Stimulated activated CD4-positive, alpha-beta T cell treated with anti-CD3 and anti-CD28 coated beads, TNF-alpha, amount 100 ng/mL, for 24 hours (primary cell): Measurements from ENCODE around the gene SMYD5.
A peak's percentile ranks its signal among the peaks of the same experiment; 100 is the strongest.

ENCODE experiments used
- DNase-seq, 3 experiments: peaks; one replicate each; pipeline ENCODE4 v3.0.0-alpha.2; 2020; ENCODE audit warnings: low read depth in 3 of 3

The SMYD5 gene

GRCh38 chr2:73205611-73206010 is 8.4 kb upstream of the SMYD5 start:
- no peak for DNase-seq

DNA sequence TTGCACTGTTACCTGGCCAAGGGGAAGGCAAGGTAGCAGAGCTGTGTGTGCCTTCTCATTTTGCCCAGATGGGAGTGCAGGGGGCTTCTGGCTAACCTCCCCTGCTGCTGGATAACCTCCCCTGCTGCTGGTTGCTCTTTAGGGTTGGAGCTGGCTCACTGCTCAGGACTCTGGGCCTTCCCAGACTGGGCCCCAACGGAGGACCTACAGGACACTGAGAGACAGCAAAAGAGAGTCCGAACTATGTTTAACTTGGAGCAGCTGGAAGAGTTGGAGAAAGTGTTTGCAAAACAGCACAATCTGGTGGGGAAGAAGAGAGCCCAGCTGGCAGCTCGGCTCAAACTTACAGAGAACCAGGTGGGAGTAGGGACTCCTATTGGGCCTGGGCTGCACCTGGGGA is 5.8 kb upstream of the SMYD5 start:
- DNase-seq, result no peak

DNA sequence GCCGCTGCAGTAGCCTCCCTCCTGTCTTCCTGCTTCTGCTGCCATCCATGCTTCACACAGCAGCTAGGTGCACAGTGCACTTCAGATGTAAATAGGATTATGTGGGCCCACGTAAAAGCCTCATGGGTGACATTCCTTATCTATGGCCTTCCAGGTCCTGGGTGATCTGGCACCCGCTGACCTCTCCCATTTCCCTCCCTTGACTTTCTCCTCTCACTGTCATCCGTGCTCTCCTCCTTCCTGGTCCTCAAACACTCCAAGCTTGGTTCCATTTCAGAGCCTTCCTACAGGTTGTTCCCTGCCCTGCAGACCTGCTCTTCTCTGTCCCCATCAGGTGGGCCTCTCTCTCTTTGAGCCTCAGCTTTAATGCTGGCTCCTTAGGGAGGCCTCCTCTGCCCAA is 4.0 kb upstream of the SMYD5 start:
- DNase-seq, result no peak

- no peak for DNase-seq
Observed at GRCh38 chr2:73210696-73211095, 3.3 kb upstream of the SMYD5 start.

DNA sequence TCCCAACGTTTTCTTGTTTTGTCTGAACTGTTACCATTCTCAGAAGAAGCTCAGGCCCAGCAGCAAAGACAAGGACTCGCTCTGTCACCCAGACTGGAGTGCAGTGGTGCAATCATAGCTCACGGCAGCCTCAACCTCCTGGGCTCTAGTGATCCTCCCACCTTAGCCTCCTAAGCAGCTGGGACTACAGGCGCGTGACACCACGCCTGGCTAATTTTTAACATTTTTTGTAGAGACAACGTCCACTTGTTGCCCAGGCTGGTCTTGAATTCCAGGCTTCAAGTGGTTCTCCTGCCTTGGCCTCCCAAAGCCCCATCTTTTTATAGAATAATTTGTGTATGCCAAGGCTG is 2.0 kb upstream of the SMYD5 start:
- no peak for DNase-seq

DNA sequence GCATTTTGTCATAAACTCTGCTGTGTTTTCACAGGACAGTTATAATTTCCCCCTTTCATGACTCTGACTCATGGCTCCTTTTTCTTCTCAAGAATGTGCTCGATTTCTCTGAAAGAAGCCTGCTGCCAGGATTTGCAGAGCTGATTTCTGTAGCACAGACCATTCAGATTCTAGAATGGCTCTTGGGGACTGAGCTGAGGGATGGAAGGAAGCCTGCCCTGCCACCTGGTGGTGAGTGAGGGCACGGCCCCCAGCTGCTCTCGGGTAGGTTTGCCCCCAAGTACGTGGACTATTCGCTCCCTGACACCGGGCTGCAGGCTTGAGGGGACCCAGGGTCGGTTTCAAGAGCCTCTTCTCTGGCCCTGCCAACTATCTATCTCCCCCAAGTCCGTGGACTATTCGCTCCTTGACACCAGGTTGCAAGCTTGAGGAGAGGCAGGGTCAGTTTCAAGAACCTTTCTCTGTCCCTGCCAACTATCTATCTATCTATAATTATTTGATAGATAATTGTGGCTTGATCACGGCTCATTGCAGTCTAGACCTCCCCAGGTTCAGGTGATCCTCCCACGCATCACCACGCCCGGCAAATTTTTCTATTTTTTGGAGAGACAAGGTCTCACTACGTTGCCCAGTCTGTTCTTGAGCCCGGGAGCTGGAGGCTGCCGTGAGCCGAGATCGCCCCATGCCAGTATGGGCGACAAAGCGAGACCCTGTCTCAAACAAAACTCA is 1.4 kb upstream of the SMYD5 start:
- peak; percentile 42 to 67 (median 56) for DNase-seq

DNA sequence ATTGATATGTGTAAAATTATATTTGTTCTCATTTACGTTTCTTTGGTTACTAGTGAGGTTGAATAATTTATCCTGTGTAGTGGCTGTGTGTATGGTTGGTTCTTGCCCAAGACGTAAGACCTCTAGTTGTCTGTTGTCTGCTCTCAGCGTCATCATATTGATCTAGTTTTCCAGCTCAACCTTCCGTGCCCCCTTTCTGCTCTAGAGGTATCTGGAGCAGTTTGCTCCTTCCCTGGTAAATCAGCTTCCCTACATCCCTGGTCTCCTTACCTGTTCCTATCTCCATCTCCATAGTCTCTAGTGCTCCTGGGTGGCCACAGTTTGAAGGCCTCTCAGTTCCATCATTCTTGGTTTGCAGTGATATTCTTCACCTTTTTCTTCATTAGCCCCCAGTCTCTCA is 1.2 kb downstream of the SMYD5 start:
- no peak for DNase-seq

DNA sequence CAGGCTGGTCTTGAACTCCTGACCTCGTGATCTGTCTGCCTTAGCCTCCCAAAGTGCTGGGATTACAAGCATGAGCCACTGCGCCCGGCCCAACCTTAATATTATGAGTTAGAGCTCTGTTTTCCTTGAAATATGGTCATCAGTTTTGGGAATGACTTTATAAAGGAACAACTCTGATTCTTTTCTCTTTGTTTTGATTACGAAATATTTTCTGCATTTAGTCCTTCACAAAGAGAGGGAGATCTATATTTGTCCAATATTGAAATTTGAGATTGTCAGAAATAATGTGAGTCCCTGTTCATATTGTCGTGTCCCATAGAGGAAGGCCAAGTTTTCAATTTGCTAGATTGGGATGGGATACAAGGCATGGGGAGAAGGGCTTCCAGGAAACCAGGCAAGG is 3.1 kb downstream of the SMYD5 start:
- DNase-seq, result no peak

- DNase-seq, result no peak
Observed at GRCh38 chr2:73217826-73218225, 3.8 kb downstream of the SMYD5 start.

- no peak for DNase-seq
Observed at GRCh38 chr2:73218298-73218697, 4.3 kb downstream of the SMYD5 start.

- DNase-seq, result no peak
Observed at GRCh38 chr2:73223821-73224220, 9.8 kb downstream of the SMYD5 start.

GRCh38 chr2:73225513-73226360 is 11.7 kb downstream of the SMYD5 start:
- DNase-seq, result no peak

DNA sequence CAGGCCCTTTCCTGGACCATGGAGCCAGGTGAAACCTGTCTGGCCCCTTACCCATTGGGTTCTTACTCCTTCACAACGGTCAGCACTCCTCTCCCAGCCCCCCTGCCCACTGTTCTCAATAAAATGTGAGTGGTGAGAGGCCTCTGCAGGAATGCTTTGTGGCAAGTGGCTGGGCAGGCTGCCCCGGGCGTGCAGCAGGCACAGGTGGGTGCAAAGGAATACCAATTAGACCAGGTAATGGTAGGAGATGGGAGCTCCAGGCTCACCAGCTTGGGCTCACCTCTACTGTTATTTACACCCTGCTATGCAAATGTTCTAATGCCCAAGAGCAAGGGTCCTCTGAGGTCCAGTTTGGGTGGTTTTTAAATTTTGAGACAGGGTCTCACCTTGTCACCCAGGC is 13.0 kb downstream of the SMYD5 start:
- no peak for DNase-seq

- DNase-seq, result no peak
Observed at GRCh38 chr2:73228631-73229030, 14.6 kb downstream of the SMYD5 start.

DNA sequence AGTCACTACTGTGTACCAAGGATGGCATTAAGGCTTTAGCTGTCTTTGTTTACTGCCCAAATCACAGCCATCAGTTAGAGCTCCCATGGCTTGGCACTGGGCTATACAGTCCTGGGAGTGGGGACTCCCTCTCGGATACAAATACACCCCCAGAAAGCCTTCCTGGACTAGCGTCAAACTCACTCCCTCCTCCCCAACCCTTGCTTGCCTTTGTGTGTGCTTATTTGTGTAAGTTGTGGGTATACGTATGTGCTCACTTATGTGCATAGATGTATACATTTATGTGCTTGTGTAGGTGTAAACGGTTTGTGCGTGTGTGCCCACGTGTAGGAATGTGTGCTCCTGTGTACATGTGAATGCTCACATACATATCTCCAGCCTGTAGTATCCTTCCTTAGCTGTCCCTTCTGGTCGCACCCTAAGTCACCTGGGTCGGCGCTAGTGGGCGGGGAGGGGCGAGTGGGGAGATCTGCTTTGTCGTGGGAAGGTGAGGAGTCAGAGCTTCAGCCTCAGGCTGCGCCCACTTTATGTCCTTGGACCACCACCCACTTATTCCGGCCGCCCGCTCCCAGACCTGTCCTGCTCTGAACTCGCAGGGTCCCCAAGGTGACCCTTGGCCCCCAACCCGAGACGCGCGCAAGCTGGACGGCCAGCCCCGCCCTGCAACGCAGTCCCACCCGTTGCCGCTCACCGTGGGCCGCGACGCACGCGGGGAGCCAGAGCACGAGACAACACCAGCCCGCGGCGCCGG is 18.5 kb downstream of the SMYD5 start:
- peak in 1 of 3 experiments; percentile 36 for DNase-seq

DNA sequence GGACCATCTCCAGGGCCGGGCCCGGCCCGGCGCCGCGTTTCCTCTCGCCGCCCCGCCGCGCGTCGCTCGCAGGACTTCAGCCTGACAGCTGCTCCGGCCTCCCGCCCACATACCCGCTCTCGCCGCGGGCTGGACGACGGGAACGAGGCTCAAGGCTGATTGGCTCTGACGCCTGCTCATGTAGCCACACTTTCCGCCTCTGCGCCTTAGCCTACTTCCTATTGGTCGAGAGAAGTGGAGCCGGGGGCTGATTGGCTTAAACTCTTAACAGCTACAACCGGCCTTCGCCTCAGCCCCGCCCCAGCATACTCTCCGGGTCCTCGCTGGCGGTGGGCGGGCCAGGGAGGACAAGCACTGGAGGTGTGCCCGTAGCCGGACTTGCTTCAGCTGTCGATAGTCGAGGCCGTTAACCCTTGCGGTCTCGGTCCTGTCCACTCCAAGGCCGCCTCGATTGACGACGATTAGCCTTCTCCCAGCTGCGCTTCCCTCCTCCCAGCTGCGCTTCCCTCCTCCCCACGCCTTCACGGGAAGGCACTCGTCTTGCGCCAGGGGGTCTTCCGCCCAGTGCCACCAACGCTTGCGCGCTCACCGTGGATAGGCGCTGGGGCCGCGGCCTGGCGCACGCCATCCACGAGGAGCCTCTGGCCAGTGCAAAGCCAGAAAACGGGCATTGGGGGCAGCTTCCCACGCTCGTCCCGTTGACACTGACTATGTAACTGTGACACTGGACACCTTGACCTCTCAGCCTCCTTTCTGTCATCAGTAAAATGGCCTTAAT is 19.3 kb downstream of the SMYD5 start, which contains the start of gene PRADC1:
TSS of gene PRADC1 (minus strand) at position 86 of the 778 bp plus-strand sequence. CDS start at position 7, 79 bp downstream.
- DNase-seq, result peak; percentile 88 to 91 (median 90)

DNA sequence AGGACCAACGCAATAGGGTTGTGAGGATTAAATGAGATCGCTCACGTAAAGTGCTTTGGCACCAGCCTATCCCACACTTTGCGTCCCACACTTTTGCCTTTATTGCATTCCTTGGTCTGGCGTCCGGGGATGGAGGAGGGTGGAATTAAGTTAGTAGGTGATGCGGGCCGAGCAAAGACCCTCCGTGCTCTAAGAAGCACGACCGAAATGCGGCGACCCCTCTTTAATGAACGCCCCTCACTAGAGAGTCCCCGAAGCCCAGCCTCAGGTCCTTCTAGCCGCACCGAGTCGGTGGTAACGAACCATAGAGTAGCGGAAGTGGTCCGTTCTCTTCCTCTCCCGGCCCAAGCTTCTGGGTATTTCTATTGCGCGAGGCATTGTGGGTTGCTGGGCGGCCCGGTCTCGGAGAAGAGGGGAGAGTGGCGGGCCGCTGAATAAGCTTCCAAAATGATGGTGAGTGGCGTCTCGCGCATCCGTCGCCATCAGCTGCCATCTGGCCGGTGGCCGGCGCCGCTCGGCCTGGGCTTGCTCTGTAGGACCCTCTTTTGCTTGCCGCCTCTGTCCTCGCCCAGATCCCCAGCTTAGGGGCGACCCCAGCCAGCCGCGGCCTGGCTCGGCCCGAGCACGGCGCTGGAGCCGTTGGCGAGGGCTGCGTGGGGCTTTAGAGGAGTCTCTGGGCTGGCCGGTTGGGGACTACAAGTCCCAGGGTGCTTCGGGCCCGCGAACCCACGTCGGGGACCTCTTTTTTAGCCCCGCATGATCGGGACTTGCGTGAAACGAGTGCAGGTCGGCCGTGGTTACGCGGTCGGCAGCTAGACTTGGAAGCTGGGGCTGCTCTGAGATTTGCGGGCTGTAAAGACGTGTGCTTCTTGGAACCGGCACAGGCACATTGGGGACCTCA is 20.1 kb downstream of the SMYD5 start, which contains the start of gene CCT7:
TSS of gene CCT7 (plus strand) at position 377 of the 901 bp plus-strand sequence. CDS start at position 448, 71 bp downstream.
- DNase-seq, result peak; percentile 71 to 81 (median 78)

DNA sequence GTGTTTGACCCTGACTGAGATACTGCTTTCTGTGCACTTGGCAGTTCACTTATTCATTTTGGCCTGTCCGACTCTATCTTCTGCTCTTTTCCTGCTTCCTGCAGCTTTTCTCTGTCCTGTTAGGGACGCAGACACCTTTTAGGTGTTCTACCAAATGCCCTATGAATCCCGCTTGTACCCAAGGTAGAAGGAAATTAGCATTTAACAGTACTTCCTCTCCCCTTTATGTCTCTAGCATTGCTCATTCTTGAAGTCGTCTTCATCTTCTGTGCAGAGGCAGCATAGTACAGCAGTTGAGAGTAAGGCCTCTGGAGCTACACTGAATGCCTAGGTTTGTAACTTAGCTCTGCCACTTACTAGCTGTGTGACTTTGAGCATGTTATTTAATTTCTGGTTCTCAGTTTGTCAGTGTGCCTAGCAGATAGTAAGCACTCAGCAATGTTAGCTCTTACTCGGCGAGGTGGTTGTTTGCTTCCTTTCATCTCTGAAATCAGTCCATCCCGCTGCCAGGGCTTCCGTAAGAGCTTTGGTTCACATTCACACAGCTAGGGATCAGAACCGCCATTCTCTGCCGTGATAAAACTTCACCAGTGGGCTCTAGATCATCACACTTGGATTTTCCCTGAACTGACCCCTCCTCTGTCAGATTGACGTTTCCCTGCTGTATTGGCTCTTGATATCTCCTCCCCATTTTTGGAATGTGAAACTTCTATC is 21.4 kb downstream of the SMYD5 start:
- no peak for DNase-seq

DNA sequence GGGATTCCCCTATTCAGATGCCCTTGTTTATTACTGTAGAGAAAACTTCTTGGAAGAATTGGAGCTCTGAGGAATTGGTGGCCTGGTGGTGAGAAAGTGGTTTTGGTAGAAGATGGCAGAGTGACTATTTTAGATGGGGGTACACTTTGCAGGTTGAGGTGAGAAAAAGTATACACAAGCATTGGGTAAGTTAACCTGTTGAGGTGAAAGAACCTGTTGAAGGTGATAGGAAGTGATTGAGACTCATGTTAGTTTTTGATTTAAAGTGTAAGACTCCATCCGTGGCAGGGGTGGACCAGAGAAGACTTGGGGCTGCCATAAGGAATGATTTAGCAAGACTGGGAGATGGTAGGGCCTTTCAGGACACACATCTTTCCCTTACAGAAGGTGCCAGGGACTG is 23.1 kb downstream of the SMYD5 start:
- DNase-seq, result no peak

DNA sequence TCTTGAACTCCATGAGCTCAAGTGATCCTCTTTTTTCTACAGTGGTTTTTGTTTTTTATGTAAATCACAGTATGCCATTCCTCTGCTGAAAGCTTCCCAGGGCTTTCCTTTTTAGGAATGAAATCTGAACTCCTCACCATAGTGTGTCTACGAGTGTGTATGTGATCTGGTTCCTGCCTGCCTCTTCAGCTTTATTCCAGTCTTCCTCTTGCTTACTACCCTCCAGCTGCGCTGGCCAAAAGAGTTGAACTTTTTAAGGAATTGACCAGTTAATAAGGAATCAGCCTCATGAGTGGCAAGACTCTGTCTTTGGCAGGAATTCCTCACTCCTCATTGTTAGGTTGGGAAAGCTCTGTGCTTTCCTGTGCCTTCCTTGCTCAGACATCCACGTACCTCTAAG is 24.1 kb downstream of the SMYD5 start:
- no peak for DNase-seq
